MM.1S (cell line): Measurements from ENCODE around the gene PPP4R2.

Experiments used
- CTCF ChIP-seq: fragments of 300-600 bp; sonication (generic); IDR thresholded peaks from 2 replicates; pipeline ENCODE4 v1.5.1; 2016; ENCODE audit warnings: antibody characterized with exemption, low read length, mixed read lengths
- EZH2 ChIP-seq: fragments of 300-600 bp; sonication (generic); optimal IDR thresholded peaks from 2 replicates; pipeline ENCODE3; 2017; ENCODE audit warnings: low read depth, mild to moderate bottlenecking, antibody characterized with exemption, low read length, mixed read lengths
- EZH2phosphoT487 ChIP-seq: fragments of 300-600 bp; sonication (generic); IDR thresholded peaks from 2 replicates; pipeline ENCODE4 v1.6.1; 2018; ENCODE audit warnings: antibody characterized with exemption, low read length

GRCh38 chr3:72960812-72961518 lies 35.6 kb upstream of the PPP4R2 start:
- TF ChIP-seq CTCF, result no peak
- no peak for TF ChIP-seq EZH2phosphoT487
- TF ChIP-seq EZH2, result no peak
